Kidney (tissue), 14 donors: ENCODE results near the gene DYRK3. TPM values are rescaled to one million over a fixed set of nuclear protein-coding genes. Genes with fewer than 3 reads are reported as not detected.

Experiments
- DNase-seq, 5 donors: peaks; one replicate each; pipeline ENCODE4 v3.0.0-alpha.2; 2013 to 2020
- FAIRE-seq: peaks from 2 replicates; lab custom pipeline; 2012; peaks lifted over from hg19 to GRCh38; lab: Jason Lieb, UNC
- H3K27ac ChIP-seq, 2 donors: one replicate each; pipeline ENCODE4 v1.7.0; 2013; ENCODE audit warnings: low read depth in 2 of 2, low read length in 2 of 2, inconsistent platforms in 1 of 2
- H3K27me3 ChIP-seq: one replicate; pipeline ENCODE4 v1.7.1; 2013; ENCODE audit warnings: low read length, inconsistent platforms; ENCODE audit not compliant: control insufficient read depth, insufficient read depth
- H3K36me3 ChIP-seq, 3 donors: one replicate each; pipeline versions ENCODE4 v1.7.0 to v1.7.1; 2013; ENCODE audit warnings: low read length in 3 of 3, control low read depth in 1 of 3, inconsistent platforms in 1 of 3; ENCODE audit not compliant: insufficient read depth in 3 of 3, control insufficient read depth in 2 of 3
- H3K4me1 ChIP-seq, 3 donors: one replicate each; pipeline versions ENCODE4 v1.7.0 to v1.7.1; 2013; ENCODE audit warnings: low read length in 3 of 3, inconsistent platforms in 1 of 3, low read depth in 1 of 3; ENCODE audit not compliant: control insufficient read depth in 2 of 3, insufficient read depth in 2 of 3
- H3K4me3 ChIP-seq, 3 donors: one replicate each; pipeline versions ENCODE4 v1.7.0 to v1.8.1; 2013; ENCODE audit warnings: low read length in 3 of 3, control low read depth in 1 of 3, inconsistent platforms in 1 of 3
- H3K9ac ChIP-seq, 3 donors: one replicate each; pipeline versions ENCODE4 v1.7.0 to v1.7.1; 2013; ENCODE audit warnings: low read length in 3 of 3, control low read depth in 1 of 3, inconsistent platforms in 1 of 3
- H3K9me3 ChIP-seq, 3 donors: one replicate each; pipeline versions ENCODE4 v1.7.0 to v1.7.1; 2013; ENCODE audit warnings: low read length in 3 of 3, control low read depth in 1 of 3, inconsistent platforms in 1 of 3; ENCODE audit not compliant: control insufficient read depth in 2 of 3, insufficient read depth in 1 of 3
- intact Hi-C: fragments of 100-400 bp; cut with DNase I; formaldehyde crosslinking; loops from one replicate; pipeline ENCODE4 v1.11.1; 2022
- polyA plus RNA-seq: library from polyadenylated mRNA; stranded (reverse); fragments of 350-450 nt; fragmentation: Illumina TruSeq; extraction: RNeasy Lipid Tissue Mini Kit (QIAGEN cat#74804); gene quantifications from one replicate; pipeline ENCODE4 v1.2.3, GENCODE V29; 2014; ENCODE audit warnings: low read depth, low replicate concordance; ENCODE audit not compliant: insufficient read depth
- total RNA-seq: library from RNA; stranded (reverse); fragmentation: NEBNext Ultra II Directional; extraction: Animal tissue kit (Norgen Biotek cat#: 25700); gene quantifications from one replicate; pipeline ENCODE4 v1.2.1, GENCODE V29; 2021
- TF ChIP-seq, protein P1 (sequence below): IDR thresholded peaks from 3 replicates; pipeline ENCODE4 v1.5.1; 2012; ENCODE audit warnings: mild to moderate bottlenecking, moderate library complexity, borderline replicate concordance; ENCODE audit not compliant: insufficient read depth; ENCODE audit errors: extremely low read depth
- donor health status: control.
- donor health status: control.
- donor health status: control.
- donor health status: control.
- donor health status: control.
- donor health status: DM: yes; HTN: yes; CAD: no.
- donor health status: Normal renal cell carcinoma (clear cell type).

The DYRK3 gene
- total and polyA plus RNA-seq, 2 donors from 2014 or later: 3.5 to 12.7 TPM

DNA sequence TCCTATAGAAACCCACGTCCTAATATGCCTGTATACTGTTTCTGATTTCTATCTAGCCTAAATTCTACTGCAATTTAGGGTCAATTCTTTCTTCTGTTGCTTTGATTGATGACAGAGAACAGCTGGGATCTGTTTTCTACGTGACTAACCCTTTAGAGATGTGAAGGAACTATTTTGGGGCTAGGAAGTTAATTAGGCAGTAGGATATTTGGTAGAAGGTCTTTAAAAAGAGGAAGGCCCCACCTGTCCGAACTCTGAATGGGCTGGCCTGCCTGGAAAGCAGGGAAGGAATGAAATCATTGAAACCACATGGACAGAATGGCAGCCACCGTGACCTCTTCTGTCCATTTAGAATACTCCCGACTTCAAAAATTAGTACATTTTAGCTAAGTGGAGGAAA is 44.1 kb upstream of the DYRK3 start:
- TF ChIP-seq, protein P1, sequence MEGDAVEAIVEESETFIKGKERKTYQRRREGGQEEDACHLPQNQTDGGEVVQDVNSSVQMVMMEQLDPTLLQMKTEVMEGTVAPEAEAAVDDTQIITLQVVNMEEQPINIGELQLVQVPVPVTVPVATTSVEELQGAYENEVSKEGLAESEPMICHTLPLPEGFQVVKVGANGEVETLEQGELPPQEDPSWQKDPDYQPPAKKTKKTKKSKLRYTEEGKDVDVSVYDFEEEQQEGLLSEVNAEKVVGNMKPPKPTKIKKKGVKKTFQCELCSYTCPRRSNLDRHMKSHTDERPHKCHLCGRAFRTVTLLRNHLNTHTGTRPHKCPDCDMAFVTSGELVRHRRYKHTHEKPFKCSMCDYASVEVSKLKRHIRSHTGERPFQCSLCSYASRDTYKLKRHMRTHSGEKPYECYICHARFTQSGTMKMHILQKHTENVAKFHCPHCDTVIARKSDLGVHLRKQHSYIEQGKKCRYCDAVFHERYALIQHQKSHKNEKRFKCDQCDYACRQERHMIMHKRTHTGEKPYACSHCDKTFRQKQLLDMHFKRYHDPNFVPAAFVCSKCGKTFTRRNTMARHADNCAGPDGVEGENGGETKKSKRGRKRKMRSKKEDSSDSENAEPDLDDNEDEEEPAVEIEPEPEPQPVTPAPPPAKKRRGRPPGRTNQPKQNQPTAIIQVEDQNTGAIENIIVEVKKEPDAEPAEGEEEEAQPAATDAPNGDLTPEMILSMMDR: no peak

DNA sequence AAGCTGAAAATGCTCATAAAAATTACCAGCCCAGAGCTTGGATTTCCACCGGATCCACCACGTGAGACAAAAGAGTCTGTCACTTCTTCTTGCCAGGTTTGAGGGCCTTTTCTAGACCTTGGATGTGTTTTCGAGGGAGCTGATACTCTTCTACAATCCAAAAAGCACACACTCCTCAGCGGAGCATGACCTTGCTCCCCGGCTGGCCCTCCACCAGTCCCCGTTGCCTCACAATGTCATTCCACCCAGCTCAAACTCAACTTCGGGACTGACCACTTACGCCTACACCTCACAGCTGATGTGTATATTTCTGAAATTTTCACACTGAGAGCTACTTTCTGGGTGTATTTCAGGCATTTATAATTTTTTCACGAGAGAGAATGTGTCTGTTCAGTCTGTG is 43.6 kb upstream of the DYRK3 start:
- intact Hi-C loops: no loop called here
- Histone ChIP-seq H3K4me3 (no peak overlapping the region), H3K4me1 (no peaks in the 10 kb centered on the region), H3K9me3 (no peaks in the 10 kb centered on the region), H3K9ac (no peak overlapping the region), H3K27me3 (no peaks in the 10 kb centered on the region), H3K36me3 (peaks cover 6 to 53% (median 38%) of the 10 kb centered on the region in 3 donors), H3K27ac (no peak overlapping the region)
- DNase-seq: no peak
- TF ChIP-seq, protein P1: no peak
- FAIRE-seq: no peak

More for the DNA sequence above, 44.1 kb upstream of the DYRK3 start:
- FAIRE-seq: no peak
- no peaks in the 10 kb centered on the region for H3K9me3 ChIP-seq
- H3K9ac ChIP-seq: no peak overlapping the region
- no peak overlapping the region for H3K27ac ChIP-seq
- peaks cover 6 to 52% (median 36%) of the 10 kb centered on the region in 3 donors for H3K36me3 ChIP-seq
- H3K4me3 ChIP-seq: no peak overlapping the region
- no peaks in the 10 kb centered on the region for H3K4me1 ChIP-seq
- no peaks in the 10 kb centered on the region for H3K27me3 ChIP-seq
- intact Hi-C loops: no loop called here
- DNase-seq: peak in 1 of 5 donors; percentile 37

DNA sequence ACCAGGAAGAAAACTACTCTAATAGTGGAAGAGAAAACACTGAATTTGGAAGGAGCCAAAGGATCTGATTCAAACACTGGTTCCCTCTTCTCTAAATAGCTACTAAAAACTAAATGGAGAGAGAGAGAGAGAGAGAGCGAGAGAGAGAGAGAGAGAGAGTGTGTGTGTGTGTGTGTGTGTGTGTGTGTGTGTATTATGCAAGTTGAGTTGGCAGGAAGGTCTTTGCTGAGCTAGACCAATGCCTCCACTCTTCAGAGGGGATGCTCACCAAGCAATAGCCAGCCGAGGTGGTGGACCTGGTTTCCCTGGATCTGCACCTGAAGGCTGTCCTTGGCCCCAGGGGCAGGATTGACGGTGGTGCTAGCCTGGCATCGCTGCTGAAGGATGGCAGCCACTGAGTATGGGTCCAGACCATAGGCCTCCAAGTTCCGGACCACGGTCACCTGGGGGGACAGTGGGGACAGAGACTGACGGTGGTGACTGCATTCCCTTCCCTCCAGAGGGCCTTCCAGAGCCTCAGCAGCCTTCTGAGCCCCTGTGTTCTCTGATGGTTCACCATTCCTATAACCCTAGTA is 41.9 kb upstream of the DYRK3 start:
- DNase-seq (no peak), FAIRE-seq (no peak)
- intact Hi-C loops: no loop called here
- no peaks in the 10 kb centered on the region for H3K27me3 ChIP-seq
- no peak overlapping the region for H3K9ac ChIP-seq
- no peak overlapping the region for H3K4me3 ChIP-seq
- TF ChIP-seq, protein P1: no peak
- H3K9me3 ChIP-seq: no peaks in the 10 kb centered on the region
- peaks cover 7 to 63% (median 41%) of the 10 kb centered on the region in 3 donors for H3K36me3 ChIP-seq
- no peak overlapping the region for H3K27ac ChIP-seq
- no peaks in the 10 kb centered on the region for H3K4me1 ChIP-seq
